ENCODE measurements around the gene RHD.
"Not testable (repeated sequence)": the region's sequence is repeated elsewhere in the genome, so short reads cannot be mapped to it uniquely, and the experiment has no call there.

Gene RHD

DNA sequence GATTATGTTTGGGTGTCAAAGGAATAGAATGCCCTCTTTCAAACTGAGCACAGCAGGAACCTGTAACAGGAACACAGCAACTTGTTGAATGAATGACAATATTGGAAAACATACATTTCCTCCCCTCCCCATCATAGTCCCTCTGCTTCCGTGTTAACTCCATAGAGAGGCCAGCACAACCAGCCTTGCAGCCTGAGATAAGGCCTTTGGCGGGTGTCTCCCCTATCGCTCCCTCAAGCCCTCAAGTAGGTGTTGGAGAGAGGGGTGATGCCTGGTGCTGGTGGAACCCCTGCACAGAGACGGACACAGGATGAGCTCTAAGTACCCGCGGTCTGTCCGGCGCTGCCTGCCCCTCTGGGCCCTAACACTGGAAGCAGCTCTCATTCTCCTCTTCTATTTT, at the start of gene RHD:
RHD (plus strand) TSS at position 272 of the 400 bp plus-strand sequence; CDS start at position 311, 39 bp downstream.
- not testable (repeated sequence) for DNase-seq (ENCODE audit: low spot score)

DNA sequence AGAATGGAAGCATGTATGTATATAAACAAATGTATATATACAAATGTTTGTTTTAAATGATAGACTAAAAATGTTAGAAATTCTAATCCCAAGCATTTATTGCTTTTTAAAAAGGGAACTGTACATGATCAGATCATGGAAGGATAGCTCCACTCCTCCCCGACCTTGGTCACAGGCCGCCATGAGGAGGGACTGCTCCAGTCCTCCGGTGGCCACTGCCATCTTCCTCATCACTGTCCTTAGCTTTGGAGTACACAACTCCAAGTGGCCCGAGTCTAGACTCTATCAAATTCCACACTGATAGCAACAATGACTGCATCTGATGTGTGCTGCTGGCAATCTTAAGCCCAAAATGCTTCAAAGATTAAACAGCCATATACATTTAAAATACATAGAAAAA, 49.7 kb upstream of the RHD start:
- DNase-seq (ENCODE audit: low spot score) = no peak

DNA sequence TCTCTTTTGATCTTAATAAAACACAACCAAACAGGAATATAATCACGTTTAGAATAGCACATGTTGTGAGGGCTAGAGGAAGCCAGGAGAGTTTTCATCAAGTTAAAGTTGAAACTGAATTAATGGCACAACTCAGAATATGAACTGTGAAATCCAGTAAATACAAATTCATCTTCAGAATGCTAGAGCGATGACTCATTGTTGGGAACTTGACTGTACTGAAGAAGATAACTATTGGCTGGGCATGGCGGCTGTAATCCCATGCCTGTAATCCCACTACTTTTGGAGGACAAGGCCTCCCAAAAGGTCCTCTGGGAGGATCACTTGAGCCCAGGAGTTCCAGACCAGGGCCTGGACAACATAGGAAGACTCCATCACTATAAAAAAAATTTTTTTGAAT, 48.8 kb upstream of the RHD start:
- DNase-seq (ENCODE audit: low spot score) = no peak

DNA sequence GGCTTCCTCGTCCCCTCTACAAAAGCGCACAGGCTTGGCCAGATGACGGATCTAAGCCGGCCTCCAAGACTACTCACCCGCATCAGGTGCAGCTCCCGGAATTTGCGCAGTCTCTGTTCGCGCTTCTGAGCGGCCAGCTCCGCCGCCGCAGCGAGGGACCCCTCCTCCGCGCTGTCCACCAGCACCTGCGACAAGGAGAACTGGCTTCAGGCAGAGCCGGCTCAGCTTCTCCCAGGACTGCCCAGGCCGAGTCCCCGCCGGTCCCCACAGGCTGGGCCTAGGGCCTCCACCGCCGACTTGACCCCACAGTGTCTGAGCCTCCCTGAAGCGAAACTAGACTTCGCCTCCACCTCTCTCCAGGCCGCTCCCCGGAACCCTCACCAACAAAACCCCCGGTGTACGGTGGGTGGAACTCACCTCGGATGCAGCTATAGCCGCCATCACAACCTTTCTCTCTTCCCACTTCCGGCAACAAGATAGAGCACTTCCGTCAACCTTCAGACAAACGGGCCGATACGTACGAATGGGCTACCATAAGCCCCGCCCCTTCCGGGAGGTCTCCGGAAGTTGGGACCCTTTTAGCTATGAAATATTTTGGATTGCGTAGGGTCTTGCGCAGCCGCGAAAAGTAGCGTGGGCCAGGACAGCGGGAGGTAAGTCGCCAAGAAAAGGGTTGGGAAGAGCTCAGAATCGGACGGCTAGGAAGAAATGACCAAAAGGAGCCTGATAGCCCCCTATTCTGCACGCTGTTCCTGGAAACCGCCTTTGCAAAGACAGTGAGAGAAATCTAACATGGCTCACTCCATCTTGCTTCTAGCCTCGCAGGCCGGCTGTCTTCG, 40.1 kb upstream of the RHD start, which contains the start of gene SYF2:
SYF2 (minus strand) TSS at position 476 of the 839 bp plus-strand sequence; CDS start at position 441, 35 bp downstream.
- peak; percentile 93 for DNase-seq (ENCODE audit: low spot score)

DNA sequence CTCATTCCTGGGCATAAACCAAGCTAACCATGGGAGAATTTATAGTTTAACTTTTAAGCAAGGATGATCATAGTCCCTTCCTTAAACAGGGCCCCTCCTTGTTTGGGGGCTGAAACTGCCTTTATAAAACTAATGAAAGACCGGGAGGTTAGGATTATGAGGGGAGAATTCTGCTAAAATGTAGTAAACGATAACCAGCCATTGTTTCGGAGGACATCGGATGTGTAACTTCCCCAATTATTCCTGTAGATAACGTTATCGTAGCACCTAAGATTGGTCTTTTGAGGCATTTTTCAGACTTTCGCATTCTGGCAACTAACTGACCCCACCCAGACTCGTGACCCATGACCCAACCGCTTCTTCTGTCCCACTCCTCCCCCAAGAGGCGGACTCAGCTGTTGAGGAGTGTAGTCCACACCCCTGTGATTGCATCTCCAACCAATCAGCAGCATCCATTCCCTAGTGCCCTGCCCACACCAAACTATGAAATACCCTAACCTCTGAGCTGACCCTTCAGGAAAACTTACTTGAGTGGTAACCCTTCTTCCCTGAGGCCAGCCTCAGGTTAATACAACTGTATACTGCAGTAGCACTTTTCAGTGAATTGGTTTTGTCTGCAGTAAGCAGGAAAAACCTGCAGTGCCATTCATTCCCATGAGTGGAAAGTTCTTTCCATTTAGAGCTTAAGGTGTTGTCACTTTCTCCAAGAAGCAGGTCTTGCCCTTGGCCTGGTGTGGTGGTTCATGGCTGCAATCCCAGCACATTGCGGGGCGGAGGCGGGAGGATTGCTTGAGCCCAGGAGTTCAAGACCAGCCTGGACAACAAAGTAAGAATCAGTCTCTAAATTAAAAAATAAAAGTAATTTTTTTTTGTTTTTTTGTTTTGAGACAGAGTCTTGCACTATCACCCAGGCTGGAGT, 39.2 kb upstream of the RHD start:
- peak; percentile 84 for DNase-seq (ENCODE audit: low spot score)

DNA sequence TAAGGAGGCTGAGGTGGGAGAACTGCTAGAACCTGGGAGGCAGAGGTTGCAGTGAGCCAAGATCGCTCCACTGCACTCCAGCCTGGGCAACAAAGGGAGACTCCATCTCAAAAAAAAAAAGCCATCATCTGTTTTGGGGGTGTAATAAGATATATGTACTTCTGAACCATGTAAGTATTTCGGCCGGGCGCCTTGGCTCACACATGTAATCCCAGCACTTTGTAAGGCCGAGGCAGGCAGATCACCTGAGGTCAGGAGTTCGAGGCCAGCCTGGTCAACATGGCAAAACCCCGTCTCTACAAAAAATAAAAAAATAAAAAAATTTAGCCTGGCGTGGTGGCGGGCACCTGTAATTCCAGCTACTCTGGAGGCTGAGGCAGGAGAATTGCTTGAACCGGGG, 36.9 kb upstream of the RHD start:
- not testable (repeated sequence) for DNase-seq (ENCODE audit: low spot score)

DNA sequence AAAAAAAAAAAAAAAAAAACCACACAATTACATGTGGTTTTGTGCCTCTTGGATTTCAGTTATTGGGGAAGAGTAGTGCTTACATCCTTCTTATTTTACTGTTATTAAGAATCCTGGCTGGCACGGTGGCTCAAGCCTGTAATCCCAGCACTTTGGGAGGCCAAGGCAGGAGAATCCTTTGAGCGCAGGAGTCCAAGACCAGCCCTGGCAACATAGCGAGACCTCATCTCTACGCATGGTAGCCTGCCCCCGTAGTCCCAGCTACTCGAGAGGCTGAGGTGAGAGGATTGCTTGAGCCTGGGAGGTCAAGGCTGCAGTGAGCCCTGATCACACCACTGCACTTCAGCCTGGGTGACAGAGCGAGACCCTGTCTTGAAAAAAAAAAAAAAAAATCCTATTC, 36.0 kb upstream of the RHD start:
- DNase-seq (ENCODE audit: low spot score) = not testable (repeated sequence)

DNA sequence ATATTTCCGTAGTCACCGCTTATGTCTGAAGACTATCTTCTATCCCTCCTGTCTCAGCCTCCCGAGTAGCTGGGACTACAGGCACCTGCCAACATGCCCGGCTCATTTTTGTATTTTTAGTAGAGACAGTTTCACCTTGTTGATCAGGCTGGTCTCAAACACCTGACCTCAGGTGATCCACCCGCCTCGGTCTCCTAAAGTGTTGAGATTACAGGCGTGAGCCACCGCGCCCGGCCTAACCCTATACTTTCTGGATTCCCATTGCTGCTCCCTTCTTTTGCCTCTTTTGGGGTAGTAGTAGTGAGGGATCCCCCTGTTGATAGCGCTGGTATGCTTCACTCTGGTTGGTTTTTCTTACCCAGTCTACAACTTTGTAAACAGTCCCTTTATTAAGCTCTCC, 34.3 kb upstream of the RHD start:
- no peak for DNase-seq (ENCODE audit: low spot score)

DNA sequence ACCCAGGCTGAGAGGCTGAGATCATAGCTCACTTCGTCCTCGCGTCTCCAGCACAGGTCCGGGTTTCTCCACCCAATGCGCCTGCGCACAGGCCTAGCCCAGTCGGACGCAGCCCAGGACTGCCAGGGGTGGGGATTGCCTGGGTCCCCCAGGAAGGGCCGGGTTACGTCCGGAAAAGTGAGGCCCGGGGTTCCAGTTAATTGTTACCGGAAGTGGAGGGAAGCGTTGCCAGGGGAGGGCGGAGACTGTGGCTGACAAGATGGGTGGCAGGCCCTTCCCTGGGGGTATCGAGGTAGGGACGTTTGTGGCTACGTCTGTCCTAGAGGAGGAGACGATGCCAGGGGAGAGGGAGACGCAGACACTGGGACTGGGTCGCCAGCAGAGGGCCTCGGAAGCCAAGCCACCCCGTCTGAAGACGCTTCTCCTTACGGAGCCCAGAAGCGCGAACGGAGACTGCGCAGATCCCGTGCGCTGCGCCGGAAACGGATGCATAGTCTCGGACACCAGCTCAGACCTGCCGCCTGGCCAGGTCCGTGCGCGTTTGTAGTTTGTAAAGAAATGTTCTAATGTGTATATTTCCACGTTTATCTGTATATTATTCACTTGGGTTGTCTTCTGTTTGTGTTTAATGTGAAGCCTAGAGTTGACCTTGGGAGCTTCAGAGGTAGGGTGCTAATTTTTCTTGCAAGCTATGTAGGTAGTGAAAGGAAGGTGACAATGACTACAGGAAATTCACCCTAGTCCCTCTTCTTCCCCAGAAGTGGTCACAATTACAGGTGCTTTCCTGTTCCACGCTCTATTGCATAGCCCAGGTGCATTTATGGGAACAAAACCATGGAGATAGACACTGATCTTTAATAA, 32.4 kb upstream of the RHD start:
- peak; percentile 89 for DNase-seq (ENCODE audit: low spot score)

DNA sequence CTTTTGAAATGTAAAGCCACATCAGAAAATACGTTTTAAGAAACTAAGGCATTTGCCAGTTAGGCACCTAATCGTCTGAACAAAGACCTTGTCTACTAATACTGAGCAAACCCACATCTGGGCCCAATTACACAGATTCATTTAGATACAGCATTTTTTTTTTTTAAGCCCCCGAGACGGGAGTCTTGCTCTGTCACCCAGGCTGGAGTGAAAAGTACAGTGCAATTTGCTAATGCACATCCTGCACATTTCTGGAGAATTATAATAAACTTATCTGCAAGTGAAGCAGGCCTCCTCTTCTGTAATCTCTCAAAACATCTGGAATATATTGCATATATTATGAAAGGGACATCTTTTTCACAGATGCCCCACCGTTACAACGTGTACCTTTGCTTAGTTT, 28.4 kb upstream of the RHD start:
- DNase-seq (ENCODE audit: low spot score) = no peak

DNA sequence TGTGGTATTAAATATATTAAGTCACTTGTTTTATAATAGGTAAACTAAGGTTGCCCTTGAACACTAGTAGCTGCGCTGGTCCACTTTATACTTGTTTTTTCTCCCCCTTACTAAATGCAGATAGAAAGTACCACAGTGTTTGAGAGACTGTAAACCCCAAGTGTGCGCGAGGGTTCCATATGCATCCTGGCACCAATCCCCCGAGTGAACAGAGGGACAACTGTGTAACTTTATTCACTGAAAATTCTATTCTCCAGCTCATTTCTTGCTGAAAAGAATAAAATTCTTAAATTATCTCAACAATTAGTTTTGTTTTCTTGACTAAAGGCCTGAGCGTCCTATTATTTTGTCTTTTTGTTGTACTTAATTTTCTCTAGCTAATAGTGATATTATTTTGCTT, 26.9 kb upstream of the RHD start:
- no peak for DNase-seq (ENCODE audit: low spot score)

DNA sequence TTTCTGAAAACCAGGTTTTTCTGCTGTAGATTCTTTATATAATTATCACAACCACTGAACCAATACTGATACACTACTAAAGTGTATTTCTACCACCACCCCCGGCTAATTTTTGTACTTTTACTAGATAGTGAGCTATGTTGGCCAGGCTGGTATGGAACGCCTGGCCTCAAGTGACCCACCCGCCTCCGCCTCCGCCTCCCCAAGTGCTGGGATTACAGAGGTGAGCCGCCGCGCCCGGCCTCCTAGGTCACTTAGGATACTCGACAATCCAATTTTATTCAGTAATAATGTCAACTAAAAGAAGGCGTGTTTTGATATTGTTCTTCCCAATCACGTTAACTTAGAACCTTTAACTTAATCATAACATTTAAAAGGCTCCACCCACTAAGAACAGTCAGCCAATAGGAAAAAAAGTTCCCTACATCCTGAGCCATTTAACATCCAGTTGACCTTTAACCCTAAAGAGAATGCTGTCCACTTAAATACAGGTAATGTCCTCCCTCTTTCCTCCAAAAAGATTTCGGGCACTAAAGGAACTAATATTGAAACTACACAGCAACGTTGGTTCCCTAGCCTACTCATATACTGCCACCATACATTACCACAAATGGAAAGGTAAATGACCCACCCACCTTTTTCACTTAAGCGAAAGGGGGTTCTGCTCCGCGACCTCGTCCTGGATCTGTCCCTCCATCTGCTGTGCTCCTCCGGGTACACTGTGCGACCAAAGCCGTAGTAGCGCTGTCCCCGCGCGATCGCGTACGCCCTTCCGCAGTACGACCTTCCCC, 26.3 kb upstream of the RHD start:
- peak; percentile 48 for DNase-seq (ENCODE audit: low spot score)

DNA sequence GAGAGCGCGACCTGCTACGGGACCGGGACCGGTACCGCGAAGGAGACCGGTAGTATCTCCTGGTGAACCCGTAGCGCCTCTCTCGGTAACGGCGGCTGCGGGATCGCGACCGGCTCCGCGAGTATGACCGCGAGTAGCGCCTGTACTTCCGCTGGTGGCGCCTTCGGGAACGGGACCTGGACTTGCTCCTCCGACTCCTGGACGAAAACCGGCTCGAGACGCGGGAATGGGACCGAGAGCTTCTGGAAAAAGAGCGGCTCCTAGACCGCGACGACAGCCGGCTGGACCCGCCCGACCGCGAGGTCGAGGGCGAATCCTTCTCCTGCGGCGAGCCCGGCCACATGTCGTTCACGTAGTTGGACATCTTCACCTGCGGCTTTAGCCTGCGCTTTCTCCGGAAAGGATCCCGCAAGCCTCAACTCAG, 25.7 kb upstream of the RHD start:
- no peak for DNase-seq (ENCODE audit: low spot score)

DNA sequence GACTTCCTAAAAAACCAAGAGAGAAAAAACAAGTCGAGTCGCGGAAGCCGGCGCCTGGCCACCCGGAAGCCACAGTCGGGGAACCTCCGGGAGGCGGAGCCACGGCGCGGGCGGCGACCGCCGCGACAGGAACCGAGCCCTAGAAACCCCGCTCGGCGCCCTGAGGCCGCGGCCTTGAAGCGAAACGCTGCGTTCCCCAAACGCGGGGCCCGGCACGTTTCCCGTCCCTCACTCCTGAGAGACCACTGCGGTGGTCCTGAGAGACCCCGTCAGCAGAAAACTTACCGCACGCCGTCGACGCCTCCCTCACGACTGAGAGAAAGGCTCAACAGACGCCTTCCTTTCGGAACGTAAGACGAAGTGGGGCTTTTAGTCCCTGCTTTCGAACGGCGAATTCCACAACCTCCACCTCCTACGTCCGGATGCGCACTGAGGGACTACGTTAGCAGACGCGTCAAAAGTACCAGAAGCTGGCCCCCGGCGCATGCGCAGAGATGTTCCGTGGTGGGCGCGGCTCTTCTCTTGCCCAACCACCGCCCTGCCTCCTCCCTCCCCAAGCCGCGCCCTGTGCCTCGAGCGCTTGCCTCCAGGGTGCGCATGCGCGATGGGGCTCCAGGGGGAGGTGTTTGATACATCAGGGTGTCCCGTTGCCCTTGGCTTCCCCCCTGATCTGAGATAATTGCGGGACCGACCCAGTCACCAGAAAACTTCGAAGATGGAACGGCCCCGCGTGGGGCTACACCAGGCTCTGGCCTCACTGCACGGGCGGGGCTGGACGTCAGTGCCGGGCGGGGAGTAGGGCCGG, 25.1 kb upstream of the RHD start, which contains the start of gene RSRP1:
RSRP1 (minus strand) TSS at position 431 of the 805 bp plus-strand sequence. CDS start 491 bp downstream, outside the sequence.
- DNase-seq (ENCODE audit: low spot score) = peak; percentile 100

DNA sequence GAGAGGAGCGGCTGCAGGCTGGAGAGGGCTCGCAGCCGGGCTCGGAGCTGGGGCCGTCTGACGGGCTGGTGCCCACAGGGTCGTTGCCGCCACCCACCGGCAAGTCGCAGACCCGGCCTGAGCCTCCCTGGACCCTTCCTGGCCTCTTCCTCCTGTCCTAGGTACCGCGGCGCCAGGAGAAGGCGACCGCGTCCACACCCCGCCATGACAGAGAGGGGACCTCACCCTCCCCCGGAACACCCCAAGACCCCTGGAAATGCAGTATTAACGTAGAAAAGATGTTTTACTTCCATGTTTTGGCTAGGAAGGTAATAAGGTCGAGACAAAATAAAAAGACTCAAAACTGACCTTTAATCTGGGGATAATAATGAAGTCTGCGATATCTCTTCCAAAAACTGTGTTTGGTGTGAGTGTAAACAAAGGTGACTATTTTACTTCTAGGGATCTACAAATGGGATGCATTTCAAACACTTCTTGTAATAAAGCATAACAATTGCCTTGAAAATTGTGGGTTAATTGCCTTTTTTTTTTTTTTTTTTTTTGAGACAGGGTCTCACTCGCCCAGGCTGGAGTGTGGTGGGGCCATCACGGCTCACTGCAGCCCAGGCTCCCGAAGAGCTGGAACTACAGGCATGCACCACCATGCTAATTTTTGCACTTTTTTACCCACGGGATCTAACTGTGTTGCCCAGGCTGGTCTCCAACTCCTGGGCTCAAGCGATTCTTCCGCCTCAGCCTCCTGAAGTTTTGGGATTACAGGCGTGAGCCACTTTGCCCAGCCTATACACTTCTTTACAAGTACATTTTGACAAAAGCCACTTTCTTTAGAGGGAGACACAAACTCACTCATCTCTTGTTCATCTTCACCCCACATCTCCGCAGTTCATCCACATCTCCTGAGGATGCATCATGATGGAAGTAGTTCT, 24.2 kb upstream of the RHD start:
- DNase-seq (ENCODE audit: low spot score) = no peak

DNA sequence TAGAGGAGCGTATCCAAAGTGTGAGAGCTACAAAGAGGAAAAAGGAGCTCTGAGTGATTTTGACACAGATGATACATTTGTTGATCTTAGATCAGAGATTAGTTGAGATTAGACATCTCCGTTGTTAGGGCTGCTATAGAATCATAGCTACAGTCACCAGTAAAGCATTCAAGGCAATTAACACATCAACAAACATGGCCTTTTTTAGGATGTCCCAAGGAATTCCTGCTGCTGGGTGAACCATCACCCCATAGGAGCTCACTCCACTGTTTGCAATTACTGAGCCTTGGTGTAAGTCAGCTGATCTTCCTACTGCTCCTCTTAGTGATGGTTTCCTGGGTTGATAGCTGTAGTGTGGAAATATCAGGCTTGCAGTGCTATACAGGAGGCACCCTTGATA, 18.4 kb upstream of the RHD start:
- peak; percentile 49 for DNase-seq (ENCODE audit: low spot score)

DNA sequence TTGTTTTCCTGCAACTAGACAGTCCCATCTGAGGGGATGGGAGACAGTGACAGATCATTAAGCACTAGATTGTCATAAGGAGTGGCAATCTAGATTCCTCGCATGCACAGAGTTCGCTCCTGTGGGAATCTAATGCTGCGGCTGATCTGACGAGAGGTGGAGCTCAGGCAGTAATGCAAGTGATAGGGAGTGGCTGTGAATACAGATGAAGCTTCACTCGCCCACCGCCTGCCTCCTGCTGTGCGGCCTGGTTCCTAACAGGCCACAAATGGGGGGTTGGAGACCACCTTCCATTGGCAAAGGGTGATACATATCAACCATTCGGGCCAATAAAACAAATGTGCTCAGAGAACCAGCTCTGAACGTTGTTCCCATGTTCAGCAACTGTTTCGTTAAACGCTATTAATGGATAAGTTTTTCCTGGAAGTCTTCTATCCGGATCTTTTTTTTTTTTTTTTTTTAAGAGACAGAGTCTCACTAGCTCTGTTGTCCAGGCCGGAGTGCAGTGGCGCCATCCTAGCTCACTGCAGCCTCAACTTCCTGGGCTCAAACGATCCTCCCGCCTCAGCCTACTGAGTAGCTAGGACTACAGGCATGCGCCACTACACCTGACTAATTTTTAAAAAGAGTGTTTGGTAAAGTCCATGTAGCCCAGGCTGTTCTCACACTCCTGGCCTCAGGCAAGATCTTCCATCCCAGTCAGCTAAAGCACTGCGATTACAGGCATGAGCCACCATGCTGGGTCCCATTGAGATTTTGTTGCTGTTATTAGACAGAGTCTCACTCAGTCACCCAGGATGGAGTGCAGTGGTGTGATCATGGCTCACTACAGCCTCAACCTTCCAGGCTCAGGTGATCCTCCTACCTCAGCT, 16.4 kb upstream of the RHD start:
- DNase-seq (ENCODE audit: low spot score) = no peak

DNA sequence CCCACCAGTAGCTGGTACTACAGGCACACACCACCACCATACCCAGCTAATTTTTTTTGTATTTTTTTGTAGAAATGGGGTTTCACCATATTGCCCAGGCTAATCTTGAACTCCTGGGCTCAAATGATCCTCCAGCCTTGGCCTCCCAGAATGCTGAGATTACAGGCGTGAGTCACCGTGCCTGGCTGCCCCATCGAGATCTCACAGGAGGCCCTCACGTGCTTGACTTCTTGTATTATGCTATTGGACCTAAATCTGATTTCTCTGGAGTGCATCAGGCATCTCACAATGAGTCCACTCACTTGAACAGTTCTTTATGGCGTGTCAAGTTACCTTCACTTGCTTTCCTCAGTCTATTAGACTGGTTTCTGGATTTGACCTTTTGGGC, 15.7 kb upstream of the RHD start:
- DNase-seq (ENCODE audit: low spot score) = no peak
